A204.1 (cell line): Measurements from ENCODE around the gene BAIAP2.

Experiments used
- FAIRE-seq: peaks from 2 replicates; lab custom pipeline; 2012; peaks lifted over from hg19 to GRCh38; lab: Jason Lieb, UNC

The BAIAP2 gene

DNA sequence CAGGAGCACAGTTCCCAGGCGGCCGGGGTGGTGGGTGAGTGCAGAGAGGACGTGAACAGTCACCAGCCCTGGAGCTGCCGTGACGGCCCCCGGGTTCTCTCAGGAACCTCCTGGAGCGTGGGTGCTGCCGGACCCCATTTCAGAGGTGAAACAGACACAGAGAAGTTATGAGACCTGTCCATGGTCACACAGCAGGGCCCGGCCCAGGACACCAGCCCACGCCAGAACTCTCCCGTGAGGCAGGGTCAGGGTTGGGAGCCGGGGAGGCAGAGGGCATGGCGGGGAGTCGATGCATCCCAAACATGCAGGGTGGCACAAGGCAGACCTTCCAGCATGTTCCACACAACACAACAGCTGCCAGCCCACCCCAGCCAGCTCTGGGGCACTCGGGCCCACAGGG is 126.6 kb downstream of the BAIAP2 start:
- FAIRE-seq = no peak

DNA sequence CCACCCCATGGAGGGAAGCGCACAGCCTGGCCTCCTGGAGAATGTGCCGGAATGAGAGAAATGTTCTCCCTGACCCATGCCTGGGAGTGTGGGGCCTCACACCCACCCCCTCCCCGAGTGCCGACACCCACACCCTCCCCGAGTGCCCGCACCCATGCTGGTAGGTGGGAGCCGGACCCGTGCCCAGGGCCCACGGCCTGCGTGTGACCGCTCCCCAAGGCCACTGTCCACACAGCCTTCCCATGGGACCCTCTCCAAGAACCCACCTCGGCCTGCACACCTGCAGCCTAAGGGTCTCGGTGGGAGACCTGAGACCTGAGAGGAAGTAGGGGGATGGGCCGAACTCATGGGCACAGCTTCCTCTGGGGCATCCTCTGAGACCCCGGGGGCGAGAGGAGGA is 127.0 kb downstream of the BAIAP2 start:
- FAIRE-seq = no peak

DNA sequence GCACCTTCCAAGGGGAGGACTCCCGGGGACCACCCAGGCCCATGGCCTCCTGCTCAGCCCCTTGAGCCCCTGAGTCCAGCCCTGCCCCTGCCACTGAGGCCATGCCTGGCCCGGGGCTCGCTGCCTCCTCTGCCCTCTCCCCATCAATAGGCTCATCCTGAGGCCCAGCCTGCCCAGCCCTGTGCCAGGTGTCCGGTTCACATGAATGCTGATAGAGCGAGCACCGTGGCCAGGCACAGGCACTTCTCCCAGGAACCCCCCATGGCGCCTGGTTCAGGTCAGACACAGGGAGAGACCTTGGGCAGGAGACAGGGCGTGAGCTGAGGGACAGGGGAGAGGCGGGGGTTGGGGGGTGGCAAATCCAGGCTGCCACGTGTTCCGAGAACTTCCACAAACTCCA is 127.5 kb downstream of the BAIAP2 start:
- no peak for FAIRE-seq

DNA sequence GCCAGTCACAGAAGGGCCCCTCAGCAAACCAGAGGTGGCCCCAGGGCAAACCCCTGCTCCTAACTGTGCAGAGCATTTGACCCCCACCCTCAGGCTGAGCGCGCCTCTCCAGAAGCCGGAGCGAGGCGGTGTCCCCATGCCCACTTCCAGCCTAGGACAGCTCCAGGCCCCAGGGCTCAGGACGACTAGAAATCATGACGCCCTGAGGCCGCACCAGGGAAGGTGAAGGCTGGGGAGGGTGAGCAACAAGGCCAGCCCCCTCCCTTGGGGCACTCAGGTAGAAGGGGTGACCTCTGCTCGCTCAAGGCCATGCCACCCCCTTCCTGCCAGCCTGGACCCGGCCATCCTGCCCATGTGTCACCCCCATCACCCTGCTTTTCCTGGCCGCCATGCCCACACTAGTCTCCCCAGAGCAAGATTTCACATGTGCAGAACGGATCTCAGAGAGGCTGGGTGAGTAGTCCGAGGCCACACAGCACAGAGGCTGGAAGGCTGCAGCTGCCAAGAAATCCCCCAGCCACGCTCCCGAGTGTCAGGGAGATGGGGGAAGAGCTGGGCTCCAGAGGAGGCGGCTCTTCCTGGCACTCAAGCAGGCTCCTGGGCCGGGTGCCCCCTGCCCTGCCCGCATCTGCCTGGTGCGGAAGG is 128.2 kb downstream of the BAIAP2 start:
- FAIRE-seq = no peak

DNA sequence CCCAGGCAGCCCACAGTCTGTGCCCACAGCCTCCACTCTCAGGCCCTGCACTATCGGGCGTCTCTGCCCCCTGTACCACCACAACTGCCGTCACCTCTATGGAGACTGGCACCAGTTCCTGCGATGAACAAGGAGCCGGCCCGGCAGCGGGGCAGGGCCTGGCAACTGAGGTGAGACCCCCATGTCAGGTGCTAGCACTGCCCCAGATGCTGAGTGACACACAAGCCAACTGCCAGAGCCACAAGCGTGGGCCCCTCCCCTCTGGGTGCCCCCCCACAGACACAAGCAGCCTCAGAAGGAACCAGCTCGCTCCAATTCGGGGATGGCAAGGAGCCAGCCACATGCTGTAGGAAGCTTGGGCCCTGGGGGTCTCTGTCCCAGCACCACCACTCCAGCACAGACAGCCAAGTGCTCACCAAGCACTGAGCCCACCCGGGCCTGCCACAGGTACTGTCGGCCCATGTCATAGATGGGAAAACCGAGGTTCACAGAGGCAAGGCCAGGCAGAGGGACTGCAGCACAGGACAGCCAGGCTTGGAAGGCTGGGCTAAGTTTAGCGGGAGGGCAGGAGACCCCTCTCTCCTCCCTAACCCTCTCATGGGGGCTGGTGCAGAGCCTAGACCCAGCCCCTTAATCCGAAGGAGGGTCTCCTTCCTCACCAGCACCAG is 128.9 kb downstream of the BAIAP2 start:
- no peak for FAIRE-seq

DNA sequence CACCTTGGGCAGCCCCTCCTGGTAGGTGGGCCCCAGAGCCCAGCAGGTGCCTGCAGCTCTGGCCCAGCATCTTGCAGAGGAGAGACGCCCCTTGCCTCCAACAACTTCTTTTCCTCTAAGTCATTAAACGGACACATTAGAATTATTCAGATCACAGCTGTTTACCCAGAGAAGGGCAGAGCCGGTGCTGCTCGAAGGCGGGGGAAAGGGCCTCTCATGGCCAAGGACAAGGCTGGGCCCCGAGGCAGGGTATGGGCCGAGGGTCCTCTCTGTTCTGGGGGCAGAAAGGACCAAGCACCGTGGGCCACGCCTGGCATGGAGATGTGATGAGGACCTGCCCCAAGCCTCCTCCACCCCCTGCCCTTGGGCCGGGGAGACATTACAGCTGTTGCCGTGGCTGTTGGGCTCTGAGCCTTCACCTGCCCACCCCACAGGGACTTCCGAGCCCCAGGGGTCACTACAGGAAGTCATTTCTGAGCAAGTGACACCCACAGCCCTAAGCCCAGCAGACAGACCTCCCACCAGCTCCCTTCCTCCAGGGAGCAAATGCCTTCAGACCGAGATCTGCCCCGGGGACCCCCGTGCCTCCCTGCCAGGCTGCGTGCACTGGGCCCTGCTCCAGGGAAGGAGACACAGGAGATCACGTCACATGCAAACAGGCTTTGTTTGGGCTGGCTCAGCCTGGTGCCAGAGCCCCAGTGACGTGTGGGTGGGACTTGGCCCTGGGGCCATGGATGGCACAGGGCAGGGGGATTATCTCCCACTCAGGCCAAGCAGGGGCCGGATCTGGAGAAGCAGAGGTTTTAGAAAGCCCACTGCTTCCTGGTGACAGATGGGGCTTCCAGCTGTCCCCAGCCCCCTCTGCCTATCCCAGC is 129.7 kb downstream of the BAIAP2 start:
- no peak for FAIRE-seq

DNA sequence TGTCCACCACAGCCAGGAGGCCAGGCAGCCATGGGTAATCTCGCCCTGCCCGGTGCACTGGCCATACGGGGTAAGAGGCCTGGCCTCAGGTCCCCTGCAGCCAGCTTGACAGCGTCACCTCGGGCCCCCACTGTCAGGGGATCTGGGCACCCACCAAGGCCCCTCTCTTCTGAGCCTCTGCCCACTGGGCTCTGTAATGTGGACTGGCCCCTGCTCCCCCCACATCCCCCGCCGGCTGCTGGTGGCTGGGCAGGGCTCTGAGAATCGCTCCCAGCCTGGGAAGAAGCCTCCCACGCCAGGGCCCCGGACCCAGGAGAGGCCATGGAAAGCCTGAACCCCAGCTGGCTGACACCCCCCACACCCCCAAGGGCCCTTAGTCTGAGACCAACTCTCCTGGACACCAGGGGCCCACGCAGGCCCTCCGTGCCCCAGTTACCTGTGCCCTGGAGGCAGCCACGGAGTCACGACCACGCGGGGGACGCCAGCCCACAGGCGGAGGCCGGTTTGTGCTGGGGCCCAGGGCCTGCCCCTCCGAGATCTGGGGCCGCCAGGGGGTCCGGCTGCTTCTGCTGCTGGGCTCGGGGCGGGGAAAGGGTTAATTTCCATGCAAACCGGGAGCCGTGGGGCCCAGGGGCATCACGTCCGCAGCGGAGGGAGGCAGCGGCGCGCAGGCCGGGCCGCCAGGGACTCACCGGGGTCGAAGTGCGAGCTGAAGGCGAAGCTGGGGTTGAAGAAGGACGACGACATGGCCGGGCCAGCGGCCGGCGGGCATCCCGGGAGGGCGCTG is 130.5 kb downstream of the BAIAP2 start, which contains the start of gene PVALEF:
Gene PVALEF, plus strand, starts transcription at position 262 of the 787 bp plus-strand sequence. CDS start 15,720 bp downstream, outside the sequence.
- no peak for FAIRE-seq

DNA sequence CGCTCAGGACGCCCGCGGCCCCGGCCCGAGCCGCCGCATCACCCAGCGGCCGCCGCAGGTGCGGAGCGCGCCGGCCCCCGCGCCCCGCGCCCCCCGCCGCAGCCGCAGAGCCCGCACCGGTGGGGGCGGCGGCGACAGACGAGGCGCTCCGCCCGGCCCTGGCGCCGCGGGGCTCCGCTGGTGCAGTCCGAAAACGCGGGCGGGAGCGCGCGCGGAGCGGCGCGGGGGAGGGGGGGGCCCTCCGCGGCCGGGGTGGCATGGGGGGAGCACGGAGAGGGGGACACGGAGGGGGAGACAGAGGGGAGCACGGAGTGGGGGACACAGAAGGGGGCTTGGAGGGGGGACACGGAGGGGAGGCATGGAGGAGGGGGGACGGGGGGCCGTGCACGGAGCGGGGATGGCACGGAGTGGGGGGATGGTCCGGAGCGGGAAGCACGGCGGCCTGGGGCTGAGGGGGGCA is 131.1 kb downstream of the BAIAP2 start, which contains the start of gene AATK:
Gene AATK, minus strand, starts transcription at position 189 of the 460 bp plus-strand sequence. CDS start 229 bp downstream, outside the sequence.
- FAIRE-seq = no peak
